Mesendoderm (in vitro differentiated cells): ENCODE data around the gene DYNC1I1.

Experiments
- DNase-seq: peaks from one replicate; pipeline ENCODE4 v3.0.0; 2013
- H2AK5ac ChIP-seq: 2 replicates; pipeline ENCODE4 v1.6.1; 2013; ENCODE audit warnings: low read length, inconsistent platforms
- H2BK120ac ChIP-seq: 2 replicates; pipeline ENCODE4 v1.6.1; 2013; ENCODE audit warnings: low read depth, mild to moderate bottlenecking, low read length, moderate library complexity, mixed read lengths
- H2BK15ac ChIP-seq: replicated peaks from 2 replicates; pipeline ENCODE4 v1.6.1; 2013; ENCODE audit warnings: low read depth, mild to moderate bottlenecking, moderate library complexity
- H2BK5ac ChIP-seq: 2 replicates; pipeline ENCODE4 v1.6.1; 2013; ENCODE audit warnings: low read length, inconsistent platforms
- H3K18ac ChIP-seq: 2 replicates; pipeline ENCODE4 v1.6.1; 2013; ENCODE audit warnings: mild to moderate bottlenecking, low read length, mixed read lengths
- H3K23ac ChIP-seq: one replicate; pipeline ENCODE4 v1.6.1; 2013; ENCODE audit warnings: low read length
- H3K27ac ChIP-seq: 2 replicates; pipeline ENCODE4 v1.5.1; 2013; ENCODE audit warnings: low read depth, mild to moderate bottlenecking, inconsistent platforms, low read length, moderate library complexity
- H3K27me3 ChIP-seq: 2 replicates; pipeline ENCODE4 v1.6.1; 2013; ENCODE audit warnings: low read length, control low read depth, mild to moderate bottlenecking, inconsistent platforms; ENCODE audit not compliant: insufficient read depth, poor library complexity
- H3K36me3 ChIP-seq: 2 replicates; pipeline ENCODE4 v1.6.1; 2013; ENCODE audit warnings: low read length, inconsistent platforms; ENCODE audit not compliant: control insufficient read depth, insufficient read depth
- H3K4ac ChIP-seq: one replicate; pipeline ENCODE4 v1.6.1; 2013; ENCODE audit warnings: low read depth, mild to moderate bottlenecking, low read length, moderate library complexity
- H3K4me1 ChIP-seq: 2 replicates; pipeline ENCODE4 v1.6.1; 2013; ENCODE audit warnings: low read depth, low read length, inconsistent platforms; ENCODE audit not compliant: control insufficient read depth
- H3K4me2 ChIP-seq: 2 replicates; pipeline ENCODE4 v1.6.1; 2013; ENCODE audit warnings: low read length
- H3K4me3 ChIP-seq: 2 replicates; pipeline ENCODE4 v1.5.1; 2013; ENCODE audit warnings: mild to moderate bottlenecking, low read length
- H3K56ac ChIP-seq: one replicate; pipeline ENCODE4 v1.6.1; 2013; ENCODE audit warnings: low read length
- H3K79me1 ChIP-seq: 2 replicates; pipeline ENCODE4 v1.6.1; 2013; ENCODE audit warnings: low read length, inconsistent platforms
- H3K79me2 ChIP-seq: 2 replicates; pipeline ENCODE4 v1.6.1; 2013; ENCODE audit warnings: mild to moderate bottlenecking, low read length; ENCODE audit not compliant: control insufficient read depth, insufficient read depth
- H3K9ac ChIP-seq: 2 replicates; pipeline ENCODE4 v1.6.1; 2013; ENCODE audit warnings: low read length, inconsistent platforms
- H4K5ac ChIP-seq: one replicate; pipeline ENCODE4 v1.6.1; 2013; ENCODE audit warnings: low read length
- H4K8ac ChIP-seq: one replicate; pipeline ENCODE4 v1.6.1; 2013; ENCODE audit warnings: low read depth, mild to moderate bottlenecking, control low read depth, low read length, moderate library complexity
- whole genome bisulfite sequencing: extraction: QIAGEN DNeasy Blood & Tissue Kit; methylation state at CpG from one replicate; pipeline ENCODE4 v1.1.7; 2013; ENCODE audit warnings: low lambda C conversion rate, missing lambda C conversion rate; ENCODE audit not compliant: insufficient coverage; ENCODE audit errors: extremely low coverage; 5-methylcytosine and 5-hydroxymethylcytosine counted together

DYNC1I1 gene

DNA sequence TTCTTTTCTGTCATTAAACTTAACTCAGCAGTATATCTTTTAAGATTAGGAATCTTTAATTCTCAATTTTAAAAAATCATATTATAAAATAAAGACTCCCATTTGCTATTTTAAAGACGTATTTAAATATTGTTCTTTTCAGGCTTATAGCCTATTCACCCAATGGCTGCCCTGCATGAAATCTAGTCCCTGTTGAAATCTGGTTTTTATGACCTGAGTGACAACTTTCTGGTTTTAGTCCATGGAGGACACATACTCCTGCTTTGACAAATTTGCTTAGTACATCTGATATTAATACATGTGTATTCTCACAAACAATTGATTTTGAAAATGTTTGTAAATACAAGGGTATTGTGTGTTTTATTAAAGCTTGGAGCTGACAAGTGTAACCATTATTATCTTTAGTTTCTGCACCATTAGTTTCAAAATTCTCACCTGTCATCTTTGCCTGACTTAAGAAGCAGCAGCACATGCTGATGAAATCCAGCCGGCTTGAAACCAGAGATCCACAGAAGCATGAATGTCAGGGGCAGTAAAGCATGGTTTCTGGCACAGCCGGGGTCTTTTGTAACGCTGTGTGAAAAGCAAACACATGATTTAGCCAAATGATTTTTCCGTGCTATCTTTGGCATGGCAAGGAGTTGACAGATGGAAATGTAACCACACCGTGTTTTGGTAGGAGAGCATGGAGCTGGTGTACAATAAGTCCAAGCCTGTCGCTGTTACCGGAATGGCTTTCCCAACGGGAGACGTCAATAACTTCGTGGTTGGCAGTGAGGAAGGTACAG is 262.8 kb downstream of the DYNC1I1 start:
- no peaks in the 10 kb centered on the region for H3K79me1 ChIP-seq
- no peak overlapping the region for H2AK5ac ChIP-seq
- DNase-seq = no peak
- H2BK15ac ChIP-seq = no peak overlapping the region
- no peak overlapping the region for H4K5ac ChIP-seq
- H3K4me2 ChIP-seq = no peak overlapping the region
- H2BK5ac ChIP-seq = no peak overlapping the region
- no peak overlapping the region for H3K4ac ChIP-seq
- no peak overlapping the region for H3K9ac ChIP-seq
- H3K4me1 ChIP-seq = no peaks in the 10 kb centered on the region
- no peak overlapping the region for H3K18ac ChIP-seq
- H3K27ac ChIP-seq = no peak overlapping the region
- H3K56ac ChIP-seq = no peak overlapping the region
- no peak overlapping the region for H2BK120ac ChIP-seq
- H3K4me3 ChIP-seq = no peak overlapping the region
- H3K27me3 ChIP-seq = no peaks in the 10 kb centered on the region
- H3K23ac ChIP-seq = no peak overlapping the region
- WGBS = 100% methylated on average over 1 of the region's 11 CpGs
- no peaks in the 10 kb centered on the region for H3K36me3 ChIP-seq
- H4K8ac ChIP-seq = no peak overlapping the region
- no peaks in the 10 kb centered on the region for H3K79me2 ChIP-seq

DNA sequence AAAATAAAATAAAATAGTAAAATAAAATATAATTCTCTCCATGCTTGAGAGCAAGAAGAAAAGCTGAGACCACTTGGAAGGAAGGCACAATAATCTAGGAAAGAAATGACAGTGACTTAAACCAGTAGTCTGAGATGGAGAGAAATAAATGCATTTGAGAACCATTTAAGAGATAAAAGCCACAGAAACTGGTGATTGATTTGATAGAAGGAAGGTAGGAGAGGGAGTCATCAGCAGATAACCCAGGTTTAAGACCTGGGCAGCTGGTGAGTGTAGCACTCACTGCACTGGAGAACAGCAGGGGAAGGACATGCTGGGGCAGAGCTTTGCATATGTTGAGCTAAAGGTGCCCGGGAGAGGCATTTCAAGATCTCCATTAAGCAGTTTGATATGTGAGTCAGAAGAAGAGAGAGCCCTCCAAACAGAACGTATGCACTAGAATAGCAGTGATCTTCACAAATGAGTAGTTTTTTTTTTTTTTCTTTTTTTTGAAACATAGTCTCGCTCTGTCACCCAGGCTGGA is 268.0 kb downstream of the DYNC1I1 start:
- no peak for DNase-seq
- Histone ChIP-seq H4K5ac (no peak overlapping the region), H3K27ac (no peak overlapping the region), H3K79me2 (no peaks in the 10 kb centered on the region), H3K9ac (no peak overlapping the region), H3K4me3 (no peak overlapping the region), H3K4ac (no peak overlapping the region), H3K18ac (no peak overlapping the region), H3K56ac (no peak overlapping the region), H3K27me3 (no peaks in the 10 kb centered on the region), H3K4me1 (no peaks in the 10 kb centered on the region), H2BK5ac (no peak overlapping the region), H2BK15ac (no peak overlapping the region), H3K79me1 (no peaks in the 10 kb centered on the region), H3K23ac (no peak overlapping the region), H4K8ac (no peak overlapping the region), H2BK120ac (no peak overlapping the region), H3K36me3 (no peaks in the 10 kb centered on the region), H2AK5ac (no peak overlapping the region), H3K4me2 (no peak overlapping the region)
- no CpG with 5 or more reads among the region's 3 CpGs for WGBS

DNA sequence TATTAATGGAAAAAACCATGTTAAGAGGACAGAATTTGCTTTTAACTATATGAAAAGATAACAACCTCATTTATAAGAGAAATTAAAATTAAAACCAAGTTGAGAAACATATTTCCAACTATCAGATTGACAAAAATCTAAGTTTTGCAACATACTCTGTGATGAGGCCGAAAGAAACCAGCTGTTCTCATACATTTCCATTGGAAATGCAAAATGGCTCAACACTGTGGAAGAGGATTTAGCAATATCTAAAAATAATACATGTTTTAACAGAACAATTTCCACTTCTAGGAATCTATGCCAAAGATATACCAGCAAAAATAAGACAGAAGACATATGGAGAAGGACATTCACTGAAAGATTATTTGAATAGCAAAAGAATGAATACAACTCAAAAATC is 268.8 kb downstream of the DYNC1I1 start:
- Histone ChIP-seq H3K36me3 (no peaks in the 10 kb centered on the region), H2AK5ac (no peak overlapping the region), H3K4me3 (no peak overlapping the region), H3K27me3 (no peaks in the 10 kb centered on the region), H3K4me2 (no peak overlapping the region), H3K4me1 (no peaks in the 10 kb centered on the region), H4K5ac (no peak overlapping the region), H3K9ac (no peak overlapping the region), H2BK15ac (no peak overlapping the region), H3K56ac (no peak overlapping the region), H3K79me2 (no peaks in the 10 kb centered on the region), H3K23ac (no peak overlapping the region), H3K4ac (no peak overlapping the region), H3K18ac (no peak overlapping the region), H3K27ac (no peak overlapping the region), H4K8ac (no peak overlapping the region), H2BK120ac (no peak overlapping the region), H3K79me1 (no peaks in the 10 kb centered on the region), H2BK5ac (no peak overlapping the region)
- no CpG with 5 or more reads among the region's 1 CpG for WGBS
- no peak for DNase-seq

DNA sequence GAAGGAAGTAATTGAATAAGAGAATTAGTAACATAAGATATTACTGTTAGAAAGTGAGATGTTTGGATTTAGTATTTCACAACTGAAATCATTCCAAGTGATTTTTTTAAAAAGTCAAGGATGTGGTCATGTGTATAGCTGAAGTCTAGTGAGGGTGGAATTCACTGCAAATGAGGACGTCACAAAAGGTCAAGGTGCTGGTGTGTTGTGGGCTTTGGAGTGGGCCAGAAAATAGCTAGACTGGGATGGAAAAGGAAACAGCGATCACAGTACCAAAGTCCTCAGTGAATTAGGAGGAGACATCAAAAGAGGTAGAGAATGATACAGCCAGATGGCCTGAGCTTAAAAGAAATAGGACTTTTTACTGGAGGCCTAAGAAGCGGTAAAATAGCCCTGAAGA is 272.8 kb downstream of the DYNC1I1 start:
- DNase-seq = no peak
- H2BK15ac ChIP-seq = no peak overlapping the region
- H3K4me3 ChIP-seq = no peak overlapping the region
- H3K36me3 ChIP-seq = no peaks in the 10 kb centered on the region
- H3K9ac ChIP-seq = no peak overlapping the region
- H4K8ac ChIP-seq = no peak overlapping the region
- H4K5ac ChIP-seq = no peak overlapping the region
- no peaks in the 10 kb centered on the region for H3K79me1 ChIP-seq
- H3K27ac ChIP-seq = no peak overlapping the region
- H3K4me2 ChIP-seq = no peak overlapping the region
- H2BK5ac ChIP-seq = no peak overlapping the region
- no peak overlapping the region for H2AK5ac ChIP-seq
- H3K4me1 ChIP-seq = no peaks in the 10 kb centered on the region
- no peak overlapping the region for H2BK120ac ChIP-seq
- no CpG with 5 or more reads among the region's 3 CpGs for WGBS
- H3K23ac ChIP-seq = no peak overlapping the region
- no peaks in the 10 kb centered on the region for H3K27me3 ChIP-seq
- no peak overlapping the region for H3K4ac ChIP-seq
- H3K56ac ChIP-seq = no peak overlapping the region
- H3K79me2 ChIP-seq = no peaks in the 10 kb centered on the region
- H3K18ac ChIP-seq = no peak overlapping the region

DNA sequence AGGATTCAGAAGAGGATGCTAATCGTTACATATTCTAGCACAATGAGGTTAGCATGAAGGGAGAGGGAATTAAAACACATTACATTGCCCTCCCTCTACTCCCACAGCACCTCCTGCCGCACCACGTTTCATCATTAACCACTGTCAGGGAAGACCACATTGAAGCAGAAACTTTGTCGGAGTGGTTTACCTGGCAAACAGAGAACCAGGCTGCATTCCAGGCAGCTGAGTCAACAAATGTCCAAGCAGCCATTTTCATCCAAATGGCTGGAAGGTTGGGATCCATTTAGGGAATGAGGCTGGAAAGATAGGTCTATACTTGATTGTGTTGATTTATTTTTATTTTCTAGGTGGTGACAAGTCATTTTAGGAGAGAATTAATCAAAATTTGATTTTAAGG is 273.6 kb downstream of the DYNC1I1 start:
- WGBS = no CpG with 5 or more reads among the region's 4 CpGs
- H4K8ac ChIP-seq = no peak overlapping the region

DNA sequence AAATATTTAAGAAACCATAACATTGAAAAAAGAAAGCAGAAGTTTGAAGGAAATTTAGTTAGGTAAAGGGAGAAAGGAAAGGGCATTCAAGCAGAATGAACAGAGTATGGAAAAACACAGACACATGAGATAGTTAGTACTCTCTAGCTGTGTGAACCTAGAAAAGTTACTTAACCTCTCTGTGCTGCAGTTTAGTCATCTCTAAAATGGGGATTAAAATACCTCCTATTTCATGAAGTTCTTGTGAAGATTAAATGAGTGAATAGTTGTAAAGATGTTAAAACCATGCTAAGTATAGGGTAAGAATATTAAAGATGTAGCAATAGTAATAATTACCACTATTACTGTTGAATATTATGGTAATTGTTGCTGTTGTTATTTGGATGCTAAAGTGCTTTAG is 279.9 kb downstream of the DYNC1I1 start:
- no peaks in the 10 kb centered on the region for H3K4me1 ChIP-seq
- DNase-seq = no peak
- no peak overlapping the region for H4K5ac ChIP-seq
- no peak overlapping the region for H2AK5ac ChIP-seq
- H3K27ac ChIP-seq = no peak overlapping the region
- H4K8ac ChIP-seq = no peak overlapping the region
- H3K23ac ChIP-seq = no peak overlapping the region
- H2BK15ac ChIP-seq = no peak overlapping the region
- no peak overlapping the region for H2BK5ac ChIP-seq
- no peaks in the 10 kb centered on the region for H3K79me1 ChIP-seq
- no peak overlapping the region for H2BK120ac ChIP-seq
- H3K27me3 ChIP-seq = no peaks in the 10 kb centered on the region
- no peaks in the 10 kb centered on the region for H3K36me3 ChIP-seq
- H3K4me3 ChIP-seq = no peak overlapping the region
- no peak overlapping the region for H3K56ac ChIP-seq
- no peak overlapping the region for H3K18ac ChIP-seq
- H3K79me2 ChIP-seq = no peaks in the 10 kb centered on the region
- H3K4ac ChIP-seq = no peak overlapping the region
- no peak overlapping the region for H3K9ac ChIP-seq
- no peak overlapping the region for H3K4me2 ChIP-seq

More for the DNA sequence above, 273.6 kb downstream of the DYNC1I1 start:
- no peak overlapping the region for H4K5ac ChIP-seq
- H3K27me3 ChIP-seq = no peaks in the 10 kb centered on the region
- H2BK15ac ChIP-seq = no peak overlapping the region
- peak; percentile 31 for DNase-seq
- no peaks in the 10 kb centered on the region for H3K79me2 ChIP-seq
- no peaks in the 10 kb centered on the region for H3K79me1 ChIP-seq
- no peak overlapping the region for H2BK5ac ChIP-seq
- no peak overlapping the region for H3K56ac ChIP-seq
- H3K4ac ChIP-seq = no peak overlapping the region
- H2AK5ac ChIP-seq = no peak overlapping the region
- H3K36me3 ChIP-seq = no peaks in the 10 kb centered on the region
- H3K23ac ChIP-seq = no peak overlapping the region
- no peak overlapping the region for H3K4me3 ChIP-seq
- no peak overlapping the region for H3K9ac ChIP-seq
- no peak overlapping the region for H3K27ac ChIP-seq
- H3K4me1 ChIP-seq = no peaks in the 10 kb centered on the region
- no peak overlapping the region for H2BK120ac ChIP-seq
- H3K4me2 ChIP-seq = no peak overlapping the region
- H3K18ac ChIP-seq = no peak overlapping the region
